Neural cell (in vitro differentiated cells): ENCODE measurements around the gene UBE2L3.
"Not testable (repeated sequence)": the region's sequence is repeated elsewhere in the genome, so short reads cannot be mapped to it uniquely, and the experiment has no call there.

Source experiments
- EP300 ChIP-seq: fragments of 450-650 bp; conservative IDR thresholded peaks from 2 replicates; pipeline ENCODE4 v1.6.1; 2014; ENCODE audit warnings: antibody characterized with exemption, mild to moderate bottlenecking, moderate library complexity; ENCODE audit not compliant: poor library complexity, severe bottlenecking
- EZH2 ChIP-seq: fragments of 200-600, 300-800 bp; shearing (Covaris generic), sonication (generic); IDR thresholded peaks from 2 replicates; pipeline ENCODE4 v1.6.1; 2014; ENCODE audit warnings: antibody characterized with exemption, low read length, borderline replicate concordance, mild to moderate bottlenecking; ENCODE audit not compliant: insufficient read depth, poor library complexity, severe bottlenecking
- RAD21 ChIP-seq: fragments of 450-650 bp; conservative IDR thresholded peaks from 2 replicates; pipeline ENCODE4 v1.6.1; 2014; ENCODE audit warnings: antibody characterized with exemption, mild to moderate bottlenecking, moderate library complexity
- TAF1 ChIP-seq: IDR thresholded peaks from 2 replicates; pipeline ENCODE4 v1.6.1; 2012; ENCODE audit warnings: low read depth
- TF ChIP-seq, protein P1 (sequence below): fragments of 450-650 bp; IDR thresholded peaks from 2 replicates; pipeline ENCODE4 v1.5.1; 2014; ENCODE audit warnings: antibody characterized with exemption, mild to moderate bottlenecking, moderate library complexity; ENCODE audit not compliant: poor library complexity, severe bottlenecking
- TF ChIP-seq, protein P2 (sequence below): IDR thresholded peaks from 2 replicates; pipeline ENCODE4 v1.6.1; 2012; ENCODE audit warnings: borderline replicate concordance

DNA sequence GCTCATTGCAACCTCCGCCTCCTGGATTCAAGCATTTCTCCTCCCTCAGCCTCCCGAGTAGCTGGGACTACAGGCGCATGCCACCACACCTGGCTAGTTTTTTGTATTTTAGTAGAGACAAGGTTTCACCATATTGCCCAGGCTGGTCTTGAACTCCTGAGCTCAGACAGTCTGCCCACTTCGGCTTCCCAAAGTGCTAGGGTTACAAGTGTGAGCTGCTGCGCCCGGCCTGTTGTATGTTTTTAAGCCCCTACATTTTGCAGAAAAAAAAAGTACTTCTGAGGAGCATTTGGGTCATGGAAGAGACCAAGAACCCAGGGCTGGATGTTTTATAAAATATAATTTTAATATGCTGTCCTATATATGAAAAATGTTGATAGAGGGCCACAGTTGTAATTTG is 49.8 kb downstream of the UBE2L3 start:
- not testable (repeated sequence) for TF ChIP-seq EZH2, EP300, TAF1, RAD21
- TF ChIP-seq, protein P1, sequence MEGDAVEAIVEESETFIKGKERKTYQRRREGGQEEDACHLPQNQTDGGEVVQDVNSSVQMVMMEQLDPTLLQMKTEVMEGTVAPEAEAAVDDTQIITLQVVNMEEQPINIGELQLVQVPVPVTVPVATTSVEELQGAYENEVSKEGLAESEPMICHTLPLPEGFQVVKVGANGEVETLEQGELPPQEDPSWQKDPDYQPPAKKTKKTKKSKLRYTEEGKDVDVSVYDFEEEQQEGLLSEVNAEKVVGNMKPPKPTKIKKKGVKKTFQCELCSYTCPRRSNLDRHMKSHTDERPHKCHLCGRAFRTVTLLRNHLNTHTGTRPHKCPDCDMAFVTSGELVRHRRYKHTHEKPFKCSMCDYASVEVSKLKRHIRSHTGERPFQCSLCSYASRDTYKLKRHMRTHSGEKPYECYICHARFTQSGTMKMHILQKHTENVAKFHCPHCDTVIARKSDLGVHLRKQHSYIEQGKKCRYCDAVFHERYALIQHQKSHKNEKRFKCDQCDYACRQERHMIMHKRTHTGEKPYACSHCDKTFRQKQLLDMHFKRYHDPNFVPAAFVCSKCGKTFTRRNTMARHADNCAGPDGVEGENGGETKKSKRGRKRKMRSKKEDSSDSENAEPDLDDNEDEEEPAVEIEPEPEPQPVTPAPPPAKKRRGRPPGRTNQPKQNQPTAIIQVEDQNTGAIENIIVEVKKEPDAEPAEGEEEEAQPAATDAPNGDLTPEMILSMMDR, result not testable (repeated sequence)
- TF ChIP-seq, protein P2, sequence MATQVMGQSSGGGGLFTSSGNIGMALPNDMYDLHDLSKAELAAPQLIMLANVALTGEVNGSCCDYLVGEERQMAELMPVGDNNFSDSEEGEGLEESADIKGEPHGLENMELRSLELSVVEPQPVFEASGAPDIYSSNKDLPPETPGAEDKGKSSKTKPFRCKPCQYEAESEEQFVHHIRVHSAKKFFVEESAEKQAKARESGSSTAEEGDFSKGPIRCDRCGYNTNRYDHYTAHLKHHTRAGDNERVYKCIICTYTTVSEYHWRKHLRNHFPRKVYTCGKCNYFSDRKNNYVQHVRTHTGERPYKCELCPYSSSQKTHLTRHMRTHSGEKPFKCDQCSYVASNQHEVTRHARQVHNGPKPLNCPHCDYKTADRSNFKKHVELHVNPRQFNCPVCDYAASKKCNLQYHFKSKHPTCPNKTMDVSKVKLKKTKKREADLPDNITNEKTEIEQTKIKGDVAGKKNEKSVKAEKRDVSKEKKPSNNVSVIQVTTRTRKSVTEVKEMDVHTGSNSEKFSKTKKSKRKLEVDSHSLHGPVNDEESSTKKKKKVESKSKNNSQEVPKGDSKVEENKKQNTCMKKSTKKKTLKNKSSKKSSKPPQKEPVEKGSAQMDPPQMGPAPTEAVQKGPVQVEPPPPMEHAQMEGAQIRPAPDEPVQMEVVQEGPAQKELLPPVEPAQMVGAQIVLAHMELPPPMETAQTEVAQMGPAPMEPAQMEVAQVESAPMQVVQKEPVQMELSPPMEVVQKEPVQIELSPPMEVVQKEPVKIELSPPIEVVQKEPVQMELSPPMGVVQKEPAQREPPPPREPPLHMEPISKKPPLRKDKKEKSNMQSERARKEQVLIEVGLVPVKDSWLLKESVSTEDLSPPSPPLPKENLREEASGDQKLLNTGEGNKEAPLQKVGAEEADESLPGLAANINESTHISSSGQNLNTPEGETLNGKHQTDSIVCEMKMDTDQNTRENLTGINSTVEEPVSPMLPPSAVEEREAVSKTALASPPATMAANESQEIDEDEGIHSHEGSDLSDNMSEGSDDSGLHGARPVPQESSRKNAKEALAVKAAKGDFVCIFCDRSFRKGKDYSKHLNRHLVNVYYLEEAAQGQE, result not testable (repeated sequence)
